ENCODE results near the gene CAPZA1. TPM values are rescaled to one million over a fixed set of nuclear protein-coding genes. Genes with fewer than 3 reads are reported as not detected.

Gene CAPZA1
- polyA plus RNA-seq, 1 experiment: 65.1 TPM

DNA sequence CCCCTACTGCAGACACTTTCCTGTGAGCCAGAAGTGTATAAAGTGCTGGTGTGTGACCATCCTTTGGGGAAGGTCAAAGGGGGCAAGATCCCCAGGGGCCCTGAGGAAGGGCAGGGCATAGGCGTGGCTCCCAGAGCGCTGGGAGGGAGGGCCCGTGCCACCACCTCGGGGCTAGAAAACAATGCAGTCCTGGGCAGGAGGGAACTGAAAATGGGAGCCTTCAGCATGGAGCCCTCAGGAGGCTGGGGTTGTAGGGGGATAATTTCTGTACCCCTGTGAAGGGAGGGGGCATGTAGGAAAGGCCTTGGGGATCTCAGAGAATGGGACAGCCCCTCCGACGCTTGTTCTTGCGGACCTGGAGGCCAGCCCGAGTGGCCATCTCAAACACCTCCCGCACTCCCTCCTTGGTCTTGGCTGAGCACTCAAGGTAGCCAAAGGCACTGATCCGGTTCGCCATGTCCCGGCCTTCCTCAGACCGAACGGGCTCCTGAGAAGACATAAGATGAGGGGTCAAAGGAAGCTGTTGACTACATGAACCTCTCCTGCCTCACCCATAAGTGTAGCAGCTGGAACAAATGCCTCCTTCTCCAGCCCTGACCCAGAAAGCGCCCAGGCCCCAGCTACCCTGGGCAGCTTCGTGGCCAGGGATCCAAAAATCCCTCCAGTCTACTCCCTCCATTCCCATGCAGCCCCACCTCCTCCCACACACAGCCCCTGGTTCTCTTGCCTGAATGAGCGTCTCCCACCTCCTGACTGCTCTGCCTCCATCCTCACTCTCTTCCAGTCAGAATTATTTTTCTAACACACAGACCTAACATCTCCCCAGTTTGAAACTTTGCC is 81.8 kb downstream of the CAPZA1 start:
- CTCF ChIA-PET: interaction anchor here (1.1 to 1.4 kb wide), 2 partner anchors 27 to 28 kb away, joined by 4 to 5 read pairs; partner anchors contain the start of gene MOV10
- POLR2A ChIA-PET: no interaction called here
- Histone ChIP-seq H3K36me3 (ENCODE audit: control insufficient read depth, insufficient read depth, low read length) (peaks cover 34% of the 10 kb centered on the region), H3K27me3 (ENCODE audit: control insufficient read depth, insufficient read depth, low read length) (no peaks in the 10 kb centered on the region), H3K4me3 (ENCODE audit: low read depth, low read length) (no peak overlapping the region)
- DNase-seq (ENCODE audit: low read depth): no peak
- no peak for TF ChIP-seq CTCF (IDR thresholded peaks at IDR 0.05; ENCODE audit: insufficient read depth, low read depth, low read length)

GRCh38 chr1:112702067-112702395 is 82.4 kb downstream of the CAPZA1 start:
- DNase-seq (ENCODE audit: low read depth): no peak
- TF ChIP-seq CTCF (IDR thresholded peaks at IDR 0.05; ENCODE audit: insufficient read depth, low read depth, low read length): no peak
- CTCF ChIA-PET: interaction anchor here (1.1 kb wide), 1 partner anchor 28 kb away, joined by 5 read pairs; no protein-coding TSS in a partner anchor
- Histone ChIP-seq H3K36me3 (ENCODE audit: control insufficient read depth, insufficient read depth, low read length) (peaks cover 33% of the 10 kb centered on the region), H3K27me3 (ENCODE audit: control insufficient read depth, insufficient read depth, low read length) (no peaks in the 10 kb centered on the region), H3K4me3 (ENCODE audit: low read depth, low read length) (no peak overlapping the region)
- POLR2A ChIA-PET: no interaction called here

- no peak overlapping the region for H3K4me3 ChIP-seq (ENCODE audit: low read depth, low read length)
- POLR2A ChIA-PET: interaction anchor here (0.6 kb wide), 1 partner anchor 65 kb away, joined by 3 read pairs; no protein-coding TSS in a partner anchor
- H3K27me3 ChIP-seq (ENCODE audit: control insufficient read depth, insufficient read depth, low read length): no peaks in the 10 kb centered on the region
- DNase-seq (ENCODE audit: low read depth): no peak
- CTCF ChIA-PET: interaction anchor here (0.7 to 1.1 kb wide), 2 partner anchors 29 to 73 kb away, joined by 3 to 5 read pairs; no protein-coding TSS in a partner anchor
- no peak for TF ChIP-seq CTCF (IDR thresholded peaks at IDR 0.05; ENCODE audit: insufficient read depth, low read depth, low read length)
- peaks cover 33% of the 10 kb centered on the region for H3K36me3 ChIP-seq (ENCODE audit: control insufficient read depth, insufficient read depth, low read length)
Measured at GRCh38 chr1:112702420-112703261, 83.0 kb downstream of the CAPZA1 start.

DNA sequence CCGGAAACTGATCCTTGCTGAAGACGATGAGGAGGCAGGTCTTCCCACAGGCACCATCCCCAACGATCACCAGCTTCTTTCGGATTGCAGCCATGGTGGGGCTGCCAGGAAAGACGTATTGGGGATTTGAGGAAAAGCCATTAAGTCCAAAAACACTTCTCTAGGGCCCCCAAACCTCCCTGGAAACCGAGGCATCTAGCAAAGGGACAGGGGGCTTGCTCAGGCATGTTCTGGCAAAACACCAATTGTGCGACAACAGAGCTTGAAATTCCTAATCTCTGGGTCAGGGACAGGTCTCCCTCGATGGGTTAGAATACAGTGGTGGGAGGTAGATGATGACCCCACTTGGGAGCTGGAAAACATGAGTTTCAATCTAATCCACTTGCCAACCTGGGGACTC is 84.1 kb downstream of the CAPZA1 start:
- H3K36me3 ChIP-seq (ENCODE audit: control insufficient read depth, insufficient read depth, low read length): peaks cover 24% of the 10 kb centered on the region
- ChIA-PET CTCF (interaction anchor here (1.6 to 2.0 kb wide), 3 partner anchors 29 to 313 kb away, joined by 6 to 9 read pairs (median 7); partner anchors contain the start of gene MOV10), POLR2A (interaction anchor here (0.5 to 0.6 kb wide), 2 partner anchors 29 to 102 kb away, joined by 4 read pairs; no protein-coding TSS in a partner anchor)
- TF ChIP-seq CTCF (IDR thresholded peaks at IDR 0.05; ENCODE audit: insufficient read depth, low read depth, low read length): no peak
- no peaks in the 10 kb centered on the region for H3K27me3 ChIP-seq (ENCODE audit: control insufficient read depth, insufficient read depth, low read length)
- no peak overlapping the region for H3K4me3 ChIP-seq (ENCODE audit: low read depth, low read length)
- DNase-seq (ENCODE audit: low read depth): no peak

Measured in BJ (cell line).